RKO (cell line): Measurements from ENCODE around the gene RANBP1.

ENCODE experiments used
- DNase-seq: peaks from one replicate; pipeline ENCODE4 v3.0.0-alpha.2; 2016; ENCODE audit warnings: low spot score

RANBP1 gene

DNA sequence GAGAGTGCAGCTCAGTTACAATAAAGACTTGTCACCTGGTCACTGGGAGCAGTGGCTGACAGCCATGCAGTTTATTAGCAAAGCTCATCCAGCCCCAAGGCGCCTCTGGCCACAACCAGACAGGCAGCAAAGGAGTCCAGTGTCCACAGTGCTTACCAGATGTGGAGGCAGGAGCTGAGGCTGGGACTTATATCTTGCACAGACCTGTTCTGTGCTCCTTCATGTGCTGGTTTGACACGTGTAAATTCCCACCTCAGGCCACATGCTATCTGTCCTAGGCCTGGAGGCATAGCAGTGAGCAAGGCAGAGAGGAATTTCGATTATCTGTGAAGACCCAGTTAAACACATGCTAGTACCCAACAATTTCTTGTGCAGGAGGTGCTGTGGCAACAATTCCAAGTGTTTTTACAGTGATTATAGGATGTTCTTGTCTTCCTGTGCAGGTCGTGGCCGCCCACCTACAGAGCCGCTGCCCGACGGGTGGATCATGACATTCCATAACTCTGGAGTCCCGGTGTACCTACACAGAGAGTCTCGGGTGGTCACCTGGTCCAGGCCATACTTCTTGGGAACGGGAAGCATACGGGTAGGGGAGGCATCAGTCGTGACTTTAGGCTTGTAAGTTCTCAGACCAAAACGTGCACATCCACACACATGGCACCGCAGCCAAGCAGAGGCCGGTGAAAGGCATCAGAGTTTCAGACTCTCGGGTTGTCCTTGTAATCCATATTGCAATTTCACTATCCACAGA lies 26.5 kb upstream of the RANBP1 start:
- no peak for DNase-seq

DNA sequence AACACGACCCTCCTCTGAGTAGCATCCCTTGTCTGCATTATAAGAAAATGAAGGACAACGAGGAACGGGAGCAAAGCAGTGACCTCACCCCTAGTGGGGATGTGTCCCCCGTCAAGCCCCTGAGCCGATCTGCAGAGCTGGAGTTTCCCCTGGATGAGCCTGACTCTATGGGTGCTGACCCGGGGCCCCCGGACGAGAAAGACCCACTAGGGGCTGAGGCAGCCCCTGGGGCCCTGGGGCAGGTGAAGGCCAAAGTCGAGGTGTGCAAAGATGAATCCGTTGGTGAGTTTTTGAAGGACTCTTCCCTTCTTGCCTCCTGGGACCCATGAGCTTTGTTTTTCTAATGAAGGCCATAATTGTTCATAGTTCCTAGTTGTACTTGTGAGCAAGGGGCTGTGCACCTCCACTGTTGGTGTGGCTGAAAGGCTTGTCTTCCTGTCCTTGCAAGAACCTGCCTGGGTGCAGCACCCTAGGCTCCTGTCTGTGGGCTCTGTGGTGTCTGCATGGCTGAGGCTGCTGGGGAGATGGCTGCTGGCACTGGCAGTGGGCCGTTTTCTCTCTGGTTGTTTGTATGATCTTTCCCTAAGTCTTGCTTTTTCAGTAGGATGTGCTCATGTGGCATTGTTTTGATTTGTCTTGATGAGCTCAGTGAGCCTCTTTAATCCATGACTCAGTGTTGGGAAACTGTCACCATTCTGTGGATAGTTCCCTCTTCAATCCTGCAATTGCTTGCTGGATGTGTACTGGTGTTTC lies 25.8 kb upstream of the RANBP1 start:
- peak; percentile 20 for DNase-seq

DNA sequence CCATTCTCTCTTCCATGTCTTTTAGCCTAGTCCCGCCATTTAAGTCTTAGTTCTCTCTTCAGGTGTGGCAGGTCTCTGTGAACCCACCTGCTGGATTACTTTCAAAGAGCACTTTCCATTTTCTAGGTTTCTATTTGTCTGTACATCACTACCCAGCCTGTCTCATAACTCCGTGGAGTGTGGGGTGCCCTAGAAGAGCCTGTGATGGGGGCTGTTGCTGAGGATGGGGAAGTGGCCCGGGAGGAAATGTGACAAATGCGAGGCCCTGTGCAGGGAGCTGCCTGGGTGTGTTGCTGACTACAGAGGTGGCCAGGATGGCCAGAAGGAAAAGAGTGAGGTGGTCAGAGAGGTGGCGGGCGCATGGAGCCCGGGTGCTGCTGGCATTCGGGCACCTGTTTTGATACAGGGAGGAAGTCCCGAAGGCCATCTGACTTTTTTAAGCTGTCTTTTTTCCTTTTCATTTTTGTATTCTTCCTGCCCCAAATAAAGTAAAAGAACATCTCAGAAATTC lies 25.1 kb upstream of the RANBP1 start:
- no peak for DNase-seq

DNA sequence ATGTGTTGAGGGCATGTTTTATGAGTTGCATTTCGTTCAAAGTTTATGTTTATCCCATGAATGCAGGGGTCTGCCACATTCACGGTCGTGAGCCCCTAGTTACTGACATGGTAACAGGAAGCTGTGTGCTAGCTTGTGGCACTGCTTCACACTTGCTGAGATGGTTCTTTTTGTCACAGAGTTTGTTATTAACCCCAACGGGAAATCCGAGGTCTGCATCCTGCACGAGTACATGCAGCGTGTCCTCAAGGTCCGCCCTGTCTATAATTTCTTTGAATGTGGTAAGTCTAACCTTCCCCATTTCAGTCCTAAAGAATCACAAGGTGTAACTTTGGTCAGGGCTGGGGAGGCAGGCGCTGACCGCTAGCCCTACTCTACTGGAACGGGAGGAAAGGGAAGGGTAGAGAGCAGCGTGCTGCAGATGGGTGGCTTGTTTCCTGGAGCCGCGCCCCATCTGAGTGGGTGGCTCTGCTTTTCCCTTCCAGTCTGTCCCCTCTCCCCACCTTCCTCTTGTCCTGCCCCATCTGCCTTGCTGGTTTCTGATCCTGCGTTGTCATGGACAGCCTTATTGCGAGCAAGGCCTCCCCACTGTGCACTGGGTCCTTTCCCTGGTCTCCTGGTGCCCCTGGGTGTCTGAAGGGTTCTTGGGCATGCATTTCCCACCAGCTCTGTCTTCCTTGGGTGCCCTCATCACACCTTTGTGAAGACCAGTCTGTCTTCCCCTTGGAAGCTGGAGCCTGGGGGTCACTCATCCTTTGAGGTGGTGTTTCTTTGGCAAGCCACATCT lies 24.0 kb upstream of the RANBP1 start:
- no peak for DNase-seq

DNA sequence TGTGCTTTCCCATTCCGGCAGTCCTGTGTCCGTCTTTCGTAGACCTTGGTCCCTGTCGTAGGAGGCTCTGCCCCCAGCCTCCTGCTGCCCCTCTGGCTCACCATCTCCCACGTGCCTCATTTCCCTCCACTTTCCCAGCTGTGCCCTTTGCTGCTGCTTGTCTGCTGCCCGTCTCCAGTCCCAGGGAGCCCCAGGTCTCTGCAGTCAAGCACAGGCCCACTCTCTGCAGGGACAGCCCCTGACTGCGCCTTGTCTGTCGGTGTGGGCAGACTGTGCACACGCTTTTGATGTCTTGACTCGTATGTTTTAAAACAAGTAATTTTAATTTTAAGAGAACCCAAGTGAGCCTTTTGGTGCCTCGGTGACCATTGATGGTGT lies 23.4 kb upstream of the RANBP1 start:
- DNase-seq = no peak

DNA sequence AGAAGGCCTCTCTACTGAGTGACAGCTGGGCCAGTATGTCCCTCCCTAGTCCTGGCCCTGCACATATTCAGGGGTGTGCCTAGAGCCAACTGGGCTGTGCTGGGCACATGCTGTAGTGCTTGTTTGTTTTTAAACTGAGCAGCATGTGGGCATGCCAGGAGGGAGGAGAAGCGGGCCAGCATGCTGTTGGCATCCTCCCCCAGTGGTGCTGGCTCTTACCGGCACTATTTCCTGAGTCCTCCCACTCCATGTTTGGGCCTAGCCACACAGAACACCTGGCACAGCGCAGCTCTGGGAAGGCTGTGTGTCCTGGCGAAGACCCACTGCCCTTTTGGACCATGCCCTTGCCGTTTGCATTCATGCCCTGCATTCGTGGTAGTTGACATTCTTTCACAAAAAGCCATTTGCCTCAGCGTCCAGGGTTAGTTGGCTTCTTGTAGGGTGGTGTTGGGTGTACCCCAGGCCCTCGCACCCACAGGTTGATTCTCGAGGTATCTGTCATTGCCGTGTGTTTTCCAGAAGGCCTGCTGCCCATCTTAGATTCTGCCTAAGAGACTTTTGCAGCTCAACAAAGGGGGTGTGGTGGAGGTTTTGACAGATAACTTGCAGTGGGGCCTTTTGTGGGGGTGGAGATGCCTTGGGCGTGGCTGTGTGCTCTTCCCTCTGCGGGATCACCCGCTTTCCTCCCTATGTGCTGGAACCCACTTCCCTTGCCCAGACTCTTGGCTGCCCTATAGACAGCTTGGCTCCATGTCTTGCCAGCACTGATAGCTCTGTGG lies 22.3 kb upstream of the RANBP1 start:
- DNase-seq = no peak

DNA sequence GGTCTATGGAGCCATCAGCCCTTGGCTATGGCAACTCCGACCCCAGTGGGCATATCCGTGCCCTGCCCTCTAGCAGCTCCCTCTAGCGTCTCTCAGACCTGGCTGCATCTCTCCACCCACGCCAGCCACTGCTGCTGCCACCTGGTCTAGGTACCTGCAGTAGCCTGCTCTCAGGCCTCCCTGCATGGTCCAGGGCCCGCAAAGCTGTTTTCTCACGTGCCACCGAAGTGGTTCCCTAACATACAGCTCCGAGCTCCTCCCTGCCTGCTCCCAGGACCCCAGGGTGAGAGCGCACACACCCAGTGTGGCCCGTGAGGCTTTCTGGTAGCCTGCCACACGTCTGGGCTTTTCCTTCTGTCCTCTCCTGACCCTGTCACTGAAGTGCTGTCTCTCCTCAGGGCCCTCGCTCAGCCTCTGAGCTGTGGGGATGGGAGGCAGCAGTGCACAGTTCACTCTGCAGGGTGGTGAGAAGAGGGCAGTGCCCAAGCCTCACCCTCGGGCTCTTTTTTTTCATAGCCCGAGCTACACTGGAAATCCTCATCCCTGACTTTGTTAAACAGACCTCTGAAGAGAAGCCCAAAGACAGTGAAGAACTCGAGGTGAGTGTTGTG lies 21.6 kb upstream of the RANBP1 start:
- DNase-seq = no peak

DNA sequence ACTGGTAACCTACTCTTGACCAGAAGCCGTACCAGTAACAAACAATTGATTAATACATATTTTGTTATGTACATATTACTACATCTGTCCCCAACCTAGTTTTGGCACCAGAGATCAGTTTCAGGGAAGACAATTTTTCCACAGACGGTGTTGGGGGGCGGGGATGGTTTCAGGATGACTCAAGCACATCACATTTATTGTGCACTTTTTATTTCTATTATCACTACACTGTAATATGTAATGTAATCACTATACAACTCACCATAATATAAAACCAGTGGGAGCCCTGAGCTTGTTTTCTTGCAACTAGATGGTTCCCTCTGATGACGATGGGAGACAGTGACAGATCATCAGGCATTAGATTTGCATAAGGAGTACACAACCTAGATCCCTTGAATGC lies 20.4 kb upstream of the RANBP1 start:
- no peak for DNase-seq

DNA sequence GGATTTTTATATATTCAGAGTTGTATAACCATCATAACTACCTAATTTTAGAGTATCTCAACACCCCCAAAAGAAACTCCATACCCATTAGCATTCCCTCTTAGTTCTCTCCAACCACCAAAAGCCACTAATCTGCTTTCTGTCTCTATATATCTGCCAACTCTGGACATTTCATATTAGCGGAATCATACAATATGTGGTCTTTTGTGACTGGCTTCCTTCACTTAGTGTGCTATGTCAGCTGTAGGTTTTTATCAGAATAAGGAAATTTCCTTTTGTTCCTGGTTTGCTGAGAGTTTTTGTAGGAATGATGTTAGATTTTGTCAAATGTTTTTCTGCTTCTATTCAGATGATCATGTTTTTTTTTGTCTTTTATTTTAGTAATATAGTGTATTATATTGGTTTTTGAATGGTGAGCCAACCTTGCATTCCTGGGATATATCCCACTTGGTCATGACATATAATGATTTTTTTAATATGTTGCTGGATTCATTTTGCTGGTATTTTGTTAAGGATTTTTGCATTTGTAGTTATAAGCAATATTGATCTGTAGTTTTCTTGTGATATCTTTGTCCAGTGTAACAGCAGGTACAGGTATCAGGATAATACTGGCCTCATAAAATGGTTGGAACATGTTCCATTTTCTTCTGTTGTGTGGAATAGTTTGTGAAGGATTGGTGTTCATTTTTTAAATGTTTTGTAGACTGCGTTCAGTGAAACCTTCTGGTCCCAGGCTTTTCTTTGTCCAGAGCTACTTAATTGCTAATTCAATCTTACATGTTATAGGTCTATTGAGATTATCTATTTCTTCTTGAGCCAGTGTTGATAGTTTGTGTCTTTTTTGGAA lies 19.1 kb upstream of the RANBP1 start:
- DNase-seq = no peak

DNA sequence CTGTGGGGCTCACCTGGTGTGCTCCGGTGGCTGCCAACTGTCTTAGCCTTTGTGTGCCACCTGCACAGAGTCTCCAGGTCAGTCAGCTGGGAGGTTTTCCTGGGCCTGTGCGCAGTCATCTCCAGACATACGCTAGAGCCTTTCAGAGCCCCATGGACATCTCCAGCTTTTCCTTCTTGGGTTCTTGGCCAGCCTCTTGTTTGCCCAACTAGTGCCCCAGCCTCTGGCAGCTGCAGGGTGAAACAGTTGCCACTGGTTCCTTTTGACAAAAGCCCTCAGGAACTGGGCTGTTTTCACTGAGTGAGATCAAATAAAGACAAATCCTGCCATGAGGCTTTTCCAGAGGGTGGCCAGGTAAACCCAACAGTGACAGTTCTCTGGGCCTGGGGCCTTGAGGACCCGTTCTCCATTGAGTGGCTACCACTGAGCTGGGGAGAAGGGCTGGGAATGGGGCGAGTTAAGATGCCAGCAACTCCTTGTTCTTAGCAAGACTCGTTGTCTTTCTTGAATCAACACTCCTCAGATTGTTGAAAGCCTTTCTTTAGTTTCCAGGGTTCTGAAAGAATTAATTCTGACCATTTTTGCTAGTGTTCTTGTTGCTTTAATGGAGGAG lies 16.7 kb upstream of the RANBP1 start:
- no peak for DNase-seq

DNA sequence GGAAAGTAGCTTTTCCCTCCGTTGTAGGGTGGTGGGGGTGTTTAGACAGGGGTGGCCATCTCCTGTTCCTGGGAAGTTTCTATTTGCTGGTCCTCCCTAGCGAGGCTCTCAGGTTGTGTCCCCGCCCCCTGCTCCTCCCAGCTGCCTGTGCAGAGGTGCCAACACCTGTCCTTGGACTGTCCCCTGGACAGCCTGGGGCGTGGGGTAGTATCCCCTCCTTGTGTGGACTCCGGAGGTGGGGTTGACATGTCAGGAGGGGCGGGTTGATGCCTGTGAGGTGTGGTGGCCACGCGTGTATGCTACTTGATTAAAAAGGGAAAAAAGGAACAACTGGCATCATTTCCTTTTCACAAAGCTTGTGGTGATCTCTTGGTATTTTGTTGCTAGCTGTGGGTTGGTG lies 14.3 kb upstream of the RANBP1 start:
- no peak for DNase-seq

DNA sequence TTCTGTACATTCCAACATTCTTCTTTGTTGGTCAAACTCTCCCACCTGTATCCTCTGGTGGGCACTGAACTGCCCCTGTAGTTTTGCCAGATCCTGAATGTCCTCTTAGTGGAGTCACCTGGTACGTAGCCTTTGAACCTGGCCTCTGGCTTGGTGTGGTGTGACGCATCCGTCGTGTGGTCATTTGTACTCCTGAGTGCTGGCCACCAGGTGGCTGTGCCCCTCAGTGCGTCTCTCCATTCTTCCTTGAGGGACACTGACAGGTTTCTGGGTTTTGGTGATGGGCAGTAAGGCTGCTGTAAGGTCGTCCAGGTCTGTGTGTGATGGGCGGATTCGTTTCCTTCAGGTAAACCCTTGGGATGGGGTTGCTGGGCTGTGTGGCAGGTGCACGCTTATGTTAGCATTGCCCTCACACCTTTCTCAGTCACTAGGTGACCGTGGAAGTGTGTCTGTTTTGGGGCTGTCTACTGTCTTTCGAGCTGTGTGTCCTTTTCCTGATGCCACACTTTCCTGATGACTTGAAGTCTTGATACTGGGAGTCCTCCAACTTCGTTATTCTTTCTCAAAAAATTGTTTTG lies 13.6 kb upstream of the RANBP1 start:
- DNase-seq = no peak

DNA sequence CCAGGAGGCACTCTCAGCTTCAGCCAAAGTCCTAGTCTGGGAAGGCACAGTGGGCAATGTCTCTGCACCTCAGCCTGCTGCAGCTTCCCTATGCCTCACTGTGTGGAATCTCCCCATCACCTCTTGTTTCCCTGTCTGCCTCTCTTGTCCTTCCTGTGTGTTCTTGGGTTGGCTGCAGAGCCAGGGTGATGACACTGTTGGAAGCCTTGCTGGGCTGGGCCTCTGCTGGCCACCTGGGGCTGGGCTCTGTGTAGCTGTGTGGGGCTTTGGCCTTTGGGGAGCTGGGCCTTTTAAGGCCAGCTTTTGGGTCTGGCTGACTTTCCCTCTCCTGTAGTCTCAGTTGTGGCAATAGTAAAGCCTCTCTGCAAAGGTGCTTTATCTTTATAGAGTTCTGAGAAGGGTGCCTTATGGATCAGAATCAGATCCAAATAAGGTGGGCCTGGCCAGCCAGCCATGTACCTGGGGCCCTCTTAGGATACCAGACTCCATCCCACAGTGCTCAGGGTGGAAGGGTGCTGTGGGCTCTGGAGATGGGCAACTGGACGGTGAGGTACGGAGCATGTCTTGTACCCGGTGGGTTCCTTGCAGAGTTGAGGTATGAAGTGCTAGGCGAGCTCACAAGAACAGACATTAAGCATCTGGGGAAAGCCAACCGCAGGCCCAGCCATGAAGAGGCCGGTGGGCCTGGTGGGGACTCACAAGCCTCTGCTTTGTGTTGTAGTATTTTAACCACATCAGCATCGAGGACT lies 10.3 kb upstream of the RANBP1 start:
- DNase-seq = no peak

DNA sequence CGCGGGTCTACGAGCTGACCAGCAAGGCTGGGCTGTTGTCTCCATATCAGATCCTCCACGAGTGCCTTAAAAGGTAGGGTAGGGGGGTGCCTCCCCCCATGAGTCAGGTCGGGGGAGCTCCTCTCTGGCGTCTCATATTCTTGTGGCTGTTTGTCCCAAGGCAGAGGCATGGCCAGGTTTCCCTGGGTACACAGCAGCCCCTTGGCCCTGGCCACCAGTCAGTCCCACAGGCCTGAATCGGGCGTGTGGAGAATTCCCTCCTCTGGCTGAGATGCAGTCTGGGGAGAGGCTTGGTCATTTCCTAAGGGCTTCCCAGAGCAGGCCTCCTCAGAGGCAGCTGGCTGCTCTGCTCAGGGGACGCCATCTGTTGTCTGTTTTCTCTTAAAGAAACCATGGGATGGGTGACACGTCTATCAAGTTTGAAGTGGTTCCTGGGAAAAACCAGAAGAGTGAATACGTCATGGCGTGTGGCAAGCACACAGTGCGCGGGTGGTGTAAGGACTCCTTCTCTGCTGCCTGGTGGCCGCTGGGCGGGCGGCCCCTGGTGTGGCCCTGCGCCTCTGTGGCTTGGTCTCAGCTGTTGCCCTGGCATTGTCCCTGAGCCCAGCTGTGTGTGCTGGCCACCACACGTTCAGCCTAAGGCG lies 9.6 kb upstream of the RANBP1 start:
- no peak for DNase-seq

DNA sequence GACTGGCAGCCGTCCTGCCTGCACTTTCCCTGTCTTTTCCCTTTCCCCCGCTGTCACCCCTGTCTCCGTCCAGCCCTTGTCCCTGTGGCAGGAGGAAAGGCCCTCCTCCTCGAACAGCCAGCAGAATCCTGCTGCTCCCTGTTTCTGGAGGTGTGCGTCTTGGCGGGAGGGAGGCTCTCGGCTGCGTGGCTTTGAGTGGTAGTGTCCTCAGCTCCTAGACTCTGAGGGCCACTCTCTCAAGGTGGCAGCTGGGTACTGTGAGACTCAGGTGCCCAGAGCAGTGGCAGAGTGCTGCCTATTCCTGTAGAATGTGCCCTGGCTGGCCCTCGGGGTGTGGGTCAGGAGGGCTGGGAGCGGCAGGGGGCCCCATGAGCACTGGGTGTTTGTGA lies 9.1 kb upstream of the RANBP1 start:
- no peak for DNase-seq

DNA sequence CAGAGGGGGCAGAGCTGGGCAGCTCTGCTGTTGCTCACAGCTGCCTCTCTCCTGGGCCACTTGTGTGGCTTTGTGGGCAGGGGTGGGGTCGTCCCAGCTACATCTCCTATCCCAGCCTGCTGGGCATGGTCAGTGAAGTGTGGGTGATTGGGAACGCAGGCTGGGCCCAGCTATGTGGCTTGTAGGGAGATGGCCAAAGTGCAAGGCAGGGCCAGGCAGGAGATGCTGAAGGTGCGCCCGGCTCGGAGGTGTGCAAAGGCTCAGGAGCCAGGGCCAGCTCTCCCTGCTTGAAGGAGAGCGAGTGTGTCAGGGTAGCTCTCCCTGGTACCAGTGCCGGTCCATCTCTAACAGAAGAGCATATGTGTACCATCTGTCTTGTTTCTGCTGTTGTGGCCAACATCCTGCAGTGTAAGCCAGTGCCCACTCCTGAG lies 8.4 kb upstream of the RANBP1 start:
- DNase-seq = no peak

DNA sequence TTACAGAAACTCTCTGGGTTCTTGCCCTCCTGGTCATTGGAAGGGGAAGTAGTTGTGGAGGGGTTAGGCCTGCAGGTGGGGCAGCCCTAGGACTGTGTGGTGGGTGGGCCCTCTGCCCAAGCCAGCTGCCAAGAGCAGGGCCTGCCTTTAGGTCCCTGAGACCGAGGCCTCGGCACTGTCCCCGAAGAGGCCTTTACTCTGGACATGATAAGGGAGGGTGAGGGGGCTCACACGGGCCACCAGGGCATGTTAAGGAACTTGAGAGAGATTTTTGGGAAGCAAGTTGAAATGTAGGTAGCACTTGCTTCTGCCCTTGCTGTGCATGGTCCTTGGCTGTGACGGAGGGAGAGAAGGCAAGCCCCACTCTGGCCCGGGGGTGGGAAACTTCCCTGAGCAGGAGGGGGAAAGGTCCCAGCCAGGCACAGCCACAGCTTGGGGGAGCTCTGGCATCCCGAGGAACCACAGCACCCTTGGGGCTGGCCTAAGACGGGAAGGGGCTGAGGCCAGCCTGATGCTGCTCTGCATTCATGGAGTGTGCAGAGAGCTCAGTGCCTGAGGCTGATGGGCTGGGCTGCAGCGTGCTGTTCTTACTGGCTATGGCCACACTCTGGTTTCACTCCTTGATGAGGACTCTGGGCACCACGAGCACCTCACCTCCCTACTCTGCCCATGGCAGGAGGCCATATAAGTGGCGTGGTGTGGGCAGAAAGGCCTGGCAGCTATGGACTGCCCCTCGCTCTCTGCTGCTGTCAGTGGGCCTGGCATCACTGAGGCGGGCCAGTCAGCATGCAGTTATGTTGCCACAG lies 7.8 kb upstream of the RANBP1 start:
- DNase-seq = no peak

DNA sequence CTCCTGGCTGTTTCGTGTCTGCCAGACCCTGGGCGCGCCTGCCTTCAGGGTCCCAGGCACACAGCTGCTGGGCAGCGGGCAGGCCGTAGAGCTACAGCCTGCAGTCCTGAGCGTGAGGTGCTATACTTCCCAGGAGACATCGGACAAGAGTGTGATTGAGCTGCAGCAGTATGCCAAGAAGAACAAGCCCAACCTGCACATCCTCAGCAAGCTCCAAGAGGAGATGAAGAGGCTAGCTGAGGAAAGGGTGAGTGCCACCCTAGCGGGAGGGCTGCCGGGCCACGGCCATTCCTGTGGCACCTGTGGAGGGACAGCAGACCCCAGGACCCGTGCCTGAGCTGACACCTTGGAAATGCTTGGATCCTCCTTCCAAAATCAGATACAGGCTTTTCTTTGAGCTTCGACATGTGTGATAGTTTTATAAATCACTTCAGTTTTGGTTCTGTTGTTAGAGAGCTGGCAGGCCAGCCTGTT lies 7.1 kb upstream of the RANBP1 start:
- DNase-seq = no peak
